Upper lobe of left lung (tissue), 6 donors: Measurements from ENCODE around the gene TNS1. TPM values are rescaled to one million over a fixed set of nuclear protein-coding genes. Genes with fewer than 3 reads are reported as not detected.

ENCODE experiments used
- ATAC-seq, 2 donors: fragments of 200-7000 bp; cut with Tn5 transposase; one replicate each; pipeline ENCODE4 v1.9.1; 2022; ENCODE audit warnings: mild to moderate bottlenecking in 2 of 2, moderate library complexity in 2 of 2; ENCODE audit not compliant: low FRiP score in 2 of 2
- DNase-seq, 2 donors: peaks; one replicate each; pipeline ENCODE4 v3.0.0-alpha.2; 2019 to 2020
- H3K27ac ChIP-seq, 4 donors: fragments of 200-600 bp; sonication (generic); one replicate each; pipeline ENCODE4 v1.5.1; 2016 to 2019
- H3K27me3 ChIP-seq, 4 donors: fragments of 200-600 bp; sonication (generic); one replicate each; pipeline ENCODE4 v1.5.1; 2017 to 2019
- H3K36me3 ChIP-seq, 4 donors: fragments of 200-600 bp; sonication (generic); one replicate each; pipeline ENCODE4 v1.5.1; 2016 to 2019
- H3K4me1 ChIP-seq, 4 donors: fragments of 200-600 bp; sonication (generic); one replicate each; pipeline ENCODE4 v1.5.1; 2018 to 2019
- H3K4me3 ChIP-seq, 4 donors: fragments of 200-600 bp; sonication (generic); one replicate each; pipeline ENCODE4 v1.5.1; 2017 to 2019; ENCODE audit warnings: mild to moderate bottlenecking in 2 of 4, moderate library complexity in 1 of 4
- H3K9me3 ChIP-seq, 4 donors: fragments of 200-600 bp; sonication (generic); one replicate each; pipeline ENCODE4 v1.5.1; 2018 to 2019
- EP300 ChIP-seq, 4 donors: sonication (generic); formaldehyde crosslinking; IDR thresholded peaks; one replicate each; pipeline ENCODE4 v1.5.1; 2017; ENCODE audit warnings: antibody characterized with exemption in 4 of 4, control low read depth in 2 of 4
- POLR2A ChIP-seq, 4 donors: fragments of 450-650 bp; IDR thresholded peaks; one replicate each; pipeline ENCODE4 v1.5.1; 2016 to 2017; ENCODE audit warnings: antibody characterized with exemption in 4 of 4, mild to moderate bottlenecking in 2 of 4
- POLR2AphosphoS5 ChIP-seq, 2 donors: sonication (generic); formaldehyde crosslinking; IDR thresholded peaks; one replicate each; pipeline ENCODE4 v1.5.1; 2017; ENCODE audit warnings: antibody characterized with exemption in 2 of 2
- WGBS, 2 donors: methylation state at CpG; one replicate each; pipeline ENCODE4 v1.1.5; 2017 to 2018; 5-methylcytosine and 5-hydroxymethylcytosine counted together
- total RNA-seq, 6 donors: library from RNA; depleted of rRNA in 4 of 6; stranded (reverse); fragments of >200 nt in 4 of 6; gene quantifications; one replicate each; pipeline versions ENCODE4 v1.1.0 to v1.2.1, GENCODE V29; 2016 to 2021
- TF ChIP-seq, protein P1 (sequence below), 6 experiments: fragments of 450-650 bp in 4 of 6; fragments of 200-600 bp in 2 of 6; sonication (generic) in 2 of 6; IDR thresholded peaks; one replicate each; pipeline ENCODE4 v1.5.1; 2016 to 2019; ENCODE audit warnings: antibody characterized with exemption in 6 of 6
- donor health status: DM: no; HTN: no; CAD: no; lungs with moderate emphysema.
- donor health status: DM: no; HTN: yes; CAD: no; lungs with severe emphysema.

TNS1 gene
- total RNA-seq, 6 donors from 2014 or later, result 325 to 1,095 (median 550) TPM

DNA sequence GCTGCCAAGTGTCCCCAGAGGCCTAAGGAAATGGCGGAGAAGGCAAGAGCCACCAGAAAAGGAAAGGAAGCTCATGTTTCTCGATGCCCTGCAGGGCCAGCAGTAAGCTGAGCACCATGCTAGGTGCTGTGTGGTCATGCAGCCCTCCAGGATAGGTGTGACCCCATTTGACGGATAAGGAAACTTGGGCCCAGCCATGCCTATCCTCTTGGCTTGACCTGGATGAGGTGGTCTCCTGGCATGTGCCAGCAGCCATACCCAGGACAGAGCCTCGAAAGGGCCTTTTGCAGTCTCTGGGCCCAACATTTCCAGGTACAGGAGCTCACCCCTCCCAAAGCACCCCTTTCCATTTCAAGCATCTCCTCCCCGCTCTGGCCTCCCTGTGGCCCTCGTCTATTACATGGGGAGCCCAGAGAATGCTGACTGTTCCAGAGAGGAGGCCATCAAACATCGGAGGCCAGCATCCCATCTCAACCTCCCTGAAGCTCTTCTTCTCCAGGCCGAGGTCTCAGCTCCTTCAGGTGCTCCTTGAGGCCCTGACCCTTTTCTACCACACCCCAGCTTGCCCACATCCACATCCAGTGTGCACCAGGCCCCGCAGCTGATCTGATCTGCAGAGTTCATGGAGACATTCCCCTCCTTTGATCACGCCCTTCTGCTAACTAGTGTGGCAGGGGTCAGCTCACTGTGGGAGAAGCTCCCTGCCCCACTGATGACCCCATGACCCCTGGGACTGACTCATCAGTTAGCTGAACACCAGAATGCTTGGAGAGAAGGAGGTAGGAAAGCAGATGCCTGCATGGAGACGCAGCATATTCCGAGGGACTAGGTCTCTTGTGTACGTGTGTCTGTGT lies 208.4 kb downstream of the TNS1 start:
- Histone ChIP-seq H3K27me3 (no peaks in the 10 kb centered on the region), H3K36me3 (peaks cover 0 to 6% (median 0%) of the 10 kb centered on the region in 4 donors), H3K27ac (peak overlapping the region in 2 of 4 donors; percentile 4 to 14), H3K4me3 (no peak overlapping the region), H3K9me3 (no peaks in the 10 kb centered on the region), H3K4me1 (peaks cover 17 to 32% (median 25%) of the 10 kb centered on the region in 4 donors)
- DNase-seq (no peak), ATAC-seq (no peak)
- 86 to 92% methylated on average over 10 to 13 of the region's 13 CpGs for WGBS, 2 donors
- no peak for TF ChIP-seq EP300 (IDR thresholded peaks at IDR 0.05)

DNA sequence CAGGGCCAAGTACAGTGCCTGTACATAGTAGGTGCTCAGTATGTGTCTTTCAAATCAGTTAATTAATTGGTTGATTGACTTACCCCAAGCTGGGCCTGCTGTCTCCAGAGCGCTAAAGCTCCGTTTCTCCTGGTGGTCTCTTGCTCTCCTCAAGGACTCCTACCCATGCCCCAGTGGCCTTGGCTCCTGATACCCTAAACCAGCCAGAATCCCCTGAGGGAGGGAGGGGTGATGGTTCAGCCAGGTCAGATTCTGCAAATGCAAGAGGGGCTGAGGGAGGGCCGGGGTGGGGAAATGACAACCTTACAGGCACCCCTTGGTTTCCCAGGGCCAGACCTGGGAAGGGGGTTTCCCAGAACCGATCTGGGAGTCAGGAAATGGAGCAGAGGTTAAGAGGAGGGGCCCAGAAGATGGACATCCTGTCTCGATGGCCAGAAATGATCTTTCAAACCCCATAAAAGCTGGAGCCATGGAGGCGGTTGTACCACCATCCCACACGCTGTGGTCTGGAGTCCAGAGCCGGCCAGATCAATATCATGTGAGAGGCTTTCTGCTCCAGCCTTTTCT lies 209.1 kb downstream of the TNS1 start:
- Histone ChIP-seq H3K4me1 (peaks cover 16 to 37% (median 27%) of the 10 kb centered on the region in 4 donors), H3K27ac (peak overlapping the region in 2 of 4 donors; percentile 14 to 37), H3K4me3 (no peak overlapping the region), H3K27me3 (no peaks in the 10 kb centered on the region), H3K36me3 (peaks cover 0 to 3% (median 1%) of the 10 kb centered on the region in 4 donors), H3K9me3 (no peaks in the 10 kb centered on the region)
- DNase-seq (no peak), ATAC-seq (no peak)
- WGBS, 2 donors, result 66 to 76% methylated on average over 5 to 8 of the region's 8 CpGs
- TF ChIP-seq, protein P1, sequence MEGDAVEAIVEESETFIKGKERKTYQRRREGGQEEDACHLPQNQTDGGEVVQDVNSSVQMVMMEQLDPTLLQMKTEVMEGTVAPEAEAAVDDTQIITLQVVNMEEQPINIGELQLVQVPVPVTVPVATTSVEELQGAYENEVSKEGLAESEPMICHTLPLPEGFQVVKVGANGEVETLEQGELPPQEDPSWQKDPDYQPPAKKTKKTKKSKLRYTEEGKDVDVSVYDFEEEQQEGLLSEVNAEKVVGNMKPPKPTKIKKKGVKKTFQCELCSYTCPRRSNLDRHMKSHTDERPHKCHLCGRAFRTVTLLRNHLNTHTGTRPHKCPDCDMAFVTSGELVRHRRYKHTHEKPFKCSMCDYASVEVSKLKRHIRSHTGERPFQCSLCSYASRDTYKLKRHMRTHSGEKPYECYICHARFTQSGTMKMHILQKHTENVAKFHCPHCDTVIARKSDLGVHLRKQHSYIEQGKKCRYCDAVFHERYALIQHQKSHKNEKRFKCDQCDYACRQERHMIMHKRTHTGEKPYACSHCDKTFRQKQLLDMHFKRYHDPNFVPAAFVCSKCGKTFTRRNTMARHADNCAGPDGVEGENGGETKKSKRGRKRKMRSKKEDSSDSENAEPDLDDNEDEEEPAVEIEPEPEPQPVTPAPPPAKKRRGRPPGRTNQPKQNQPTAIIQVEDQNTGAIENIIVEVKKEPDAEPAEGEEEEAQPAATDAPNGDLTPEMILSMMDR (IDR thresholded peaks at IDR 0.05), result no peak
- TF ChIP-seq POLR2A (IDR thresholded peaks at IDR 0.05), result no peak
- no peak for TF ChIP-seq POLR2AphosphoS5 (IDR thresholded peaks at IDR 0.05)

- no peaks in the 10 kb centered on the region for H3K27me3 ChIP-seq
- ATAC-seq (no peak), DNase-seq (no peak)
- TF ChIP-seq POLR2AphosphoS5 (IDR thresholded peaks at IDR 0.05), result no peak
- peaks cover 0 to 7% (median 4%) of the 10 kb centered on the region in 4 donors for H3K36me3 ChIP-seq
- H3K27ac ChIP-seq, result peak overlapping the region in 2 of 4 donors; percentile 3 to 37
- peaks cover 15 to 34% (median 24%) of the 10 kb centered on the region in 4 donors for H3K4me1 ChIP-seq
- no peaks in the 10 kb centered on the region for H3K9me3 ChIP-seq
- 73 to 74% methylated on average over 5 of the region's 5 CpGs for WGBS, 2 donors
- no peak overlapping the region for H3K4me3 ChIP-seq
These were observed 209.9 kb downstream of the TNS1 start for GRCh38 chr2:217792626-217793527.

- 68 to 88% methylated on average over 2 of the region's 2 CpGs for WGBS, 2 donors
- no peak for ATAC-seq
- H3K36me3 ChIP-seq, result peaks cover 0 to 7% (median 4%) of the 10 kb centered on the region in 4 donors
- TF ChIP-seq, protein P1 (IDR thresholded peaks at IDR 0.05), result no peak
- TF ChIP-seq POLR2A (IDR thresholded peaks at IDR 0.05) (no peak), EP300 (IDR thresholded peaks at IDR 0.05) (no peak), POLR2AphosphoS5 (IDR thresholded peaks at IDR 0.05) (no peak)
- DNase-seq, result no peak
- H3K4me3 ChIP-seq, result no peak overlapping the region
- H3K4me1 ChIP-seq, result peaks cover 7 to 29% (median 19%) of the 10 kb centered on the region in 4 donors
- peak overlapping the region in 1 of 4 donors; percentile 17 for H3K27ac ChIP-seq
- no peaks in the 10 kb centered on the region for H3K27me3 ChIP-seq
- H3K9me3 ChIP-seq, result no peaks in the 10 kb centered on the region
These were observed 211.2 kb downstream of the TNS1 start for GRCh38 chr2:217791551-217791950.

DNA sequence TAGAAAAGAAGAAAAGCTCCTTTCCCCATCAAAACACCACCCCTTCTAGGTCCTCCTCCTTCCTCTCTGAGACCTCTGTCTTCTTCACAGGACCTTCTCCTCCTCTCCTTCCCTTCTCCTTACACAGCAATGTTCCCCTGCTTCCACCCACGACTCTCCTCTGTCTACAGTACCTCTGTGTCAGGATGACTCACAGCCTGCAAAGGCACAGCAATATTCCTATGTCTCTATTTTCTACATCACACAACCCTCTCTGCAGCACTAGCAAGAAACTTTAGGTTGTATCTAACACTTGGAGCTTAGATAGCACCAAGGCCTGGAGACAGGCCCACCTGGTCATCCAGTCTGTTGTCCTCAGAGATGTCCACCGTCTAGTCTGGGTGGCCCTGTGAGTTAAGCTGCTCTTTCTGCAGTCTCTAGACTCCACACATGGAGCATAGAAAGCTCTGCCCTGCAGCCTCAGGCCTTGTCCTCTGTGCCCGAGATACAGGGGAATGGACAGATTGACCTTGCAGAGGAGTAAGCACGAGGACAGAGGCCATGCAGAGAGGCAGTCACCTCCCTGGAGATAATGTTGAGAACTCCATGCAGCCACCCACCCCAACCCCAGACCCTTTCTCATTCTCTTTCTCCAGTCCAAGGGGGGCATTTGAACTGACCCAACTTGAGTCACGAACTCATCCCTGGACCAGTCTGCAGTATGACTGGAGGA lies 212.0 kb downstream of the TNS1 start:
- DNase-seq, result no peak

More for the DNA sequence above, 212.0 kb downstream of the TNS1 start:
- no peaks in the 10 kb centered on the region for H3K27me3 ChIP-seq
- H3K36me3 ChIP-seq, result peaks cover 0 to 7% (median 4%) of the 10 kb centered on the region in 4 donors
- no peaks in the 10 kb centered on the region for H3K9me3 ChIP-seq
- no peak overlapping the region for H3K4me3 ChIP-seq
- ATAC-seq, result peak in 1 of 2 donors; percentile 52
- H3K4me1 ChIP-seq, result peaks cover 7 to 29% (median 17%) of the 10 kb centered on the region in 4 donors
- TF ChIP-seq EP300 (IDR thresholded peaks at IDR 0.05) (no peak), POLR2AphosphoS5 (IDR thresholded peaks at IDR 0.05) (no peak), POLR2A (IDR thresholded peaks at IDR 0.05) (no peak)
- TF ChIP-seq, protein P1 (IDR thresholded peaks at IDR 0.05), result no peak
- H3K27ac ChIP-seq, result peak overlapping the region in 3 of 4 donors; percentile 45 to 72 (median 56)
- WGBS, 2 donors, result 73 to 78% methylated on average over 5 of the region's 5 CpGs
